ENCODE measurements around the gene PPP3CA. TPM values are rescaled to one million over a fixed set of nuclear protein-coding genes. Genes with fewer than 3 reads are reported as not detected.

Gene PPP3CA
- total RNA-seq, 1 donor from 2014 or later = 29.9 TPM

- Mint-ChIP-seq H3K4me1 (ENCODE audit: low read depth, unreplicated experiment) (no peaks in the 10 kb centered on the region), H3K36me3 (ENCODE audit: unreplicated experiment) (peaks cover 6% of the 10 kb centered on the region), H3K9me3 (ENCODE audit: unreplicated experiment) (peaks cover 6% of the 10 kb centered on the region), H3K27me3 (ENCODE audit: unreplicated experiment) (peaks cover 4% of the 10 kb centered on the region), H3K27ac (ENCODE audit: unreplicated experiment) (no peak overlapping the region), H3K4me3 (ENCODE audit: unreplicated experiment) (no peak overlapping the region)
- no peak for DNase-seq
- no peak for TF ChIP-seq CTCF (IDR thresholded peaks at IDR 0.05; ENCODE audit: partially characterized antibody, unreplicated experiment)
Measured at GRCh38 chr4:101128473-101128872, 218.9 kb downstream of the PPP3CA start.

DNA sequence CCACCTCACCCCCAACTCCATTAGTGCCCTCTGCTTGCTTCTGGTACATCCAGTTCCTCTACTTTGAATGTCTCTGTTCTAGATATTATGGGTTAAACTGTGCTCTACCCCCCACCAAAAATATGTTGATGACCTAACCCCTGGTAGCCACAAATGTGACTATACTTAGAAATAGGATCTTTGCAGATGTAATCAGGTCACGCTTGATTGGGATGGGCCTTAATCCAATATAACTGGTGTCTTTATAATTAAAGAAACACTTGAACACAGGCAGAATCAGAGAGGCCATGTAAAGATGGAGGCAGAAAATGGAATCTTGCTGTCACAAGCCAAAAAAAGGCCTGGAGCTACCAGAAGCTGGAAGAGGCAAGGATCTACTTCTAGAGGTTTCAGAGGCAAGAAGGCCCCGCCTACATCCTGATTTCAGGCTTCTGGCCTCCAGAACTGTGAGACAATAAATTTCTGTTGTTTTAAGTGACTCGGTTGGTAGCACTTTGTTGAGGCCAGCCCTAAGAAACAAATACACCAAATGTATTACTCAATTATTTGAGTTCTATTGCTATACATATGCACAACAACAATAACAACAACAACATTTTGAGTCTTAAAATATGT lies 220.0 kb downstream of the PPP3CA start:
- H3K9me3 Mint-ChIP-seq (ENCODE audit: unreplicated experiment) = peaks cover 1% of the 10 kb centered on the region
- no peak overlapping the region for H3K4me3 Mint-ChIP-seq (ENCODE audit: unreplicated experiment)
- H3K4me1 Mint-ChIP-seq (ENCODE audit: low read depth, unreplicated experiment) = no peaks in the 10 kb centered on the region
- DNase-seq = no peak
- H3K27me3 Mint-ChIP-seq (ENCODE audit: unreplicated experiment) = peaks cover 4% of the 10 kb centered on the region
- TF ChIP-seq CTCF (IDR thresholded peaks at IDR 0.05; ENCODE audit: partially characterized antibody, unreplicated experiment) = no peak
- H3K36me3 Mint-ChIP-seq (ENCODE audit: unreplicated experiment) = peaks cover 6% of the 10 kb centered on the region
- H3K27ac Mint-ChIP-seq (ENCODE audit: unreplicated experiment) = no peak overlapping the region

- H3K9me3 Mint-ChIP-seq (ENCODE audit: unreplicated experiment) = peaks cover 1% of the 10 kb centered on the region
- no peak overlapping the region for H3K27ac Mint-ChIP-seq (ENCODE audit: unreplicated experiment)
- H3K36me3 Mint-ChIP-seq (ENCODE audit: unreplicated experiment) = peaks cover 6% of the 10 kb centered on the region
- peaks cover 4% of the 10 kb centered on the region for H3K27me3 Mint-ChIP-seq (ENCODE audit: unreplicated experiment)
- no peak for TF ChIP-seq CTCF (IDR thresholded peaks at IDR 0.05; ENCODE audit: partially characterized antibody, unreplicated experiment)
- no peaks in the 10 kb centered on the region for H3K4me1 Mint-ChIP-seq (ENCODE audit: low read depth, unreplicated experiment)
- no peak overlapping the region for H3K4me3 Mint-ChIP-seq (ENCODE audit: unreplicated experiment)
- DNase-seq = no peak
Measured at GRCh38 chr4:101126059-101126458, 221.3 kb downstream of the PPP3CA start.

DNA sequence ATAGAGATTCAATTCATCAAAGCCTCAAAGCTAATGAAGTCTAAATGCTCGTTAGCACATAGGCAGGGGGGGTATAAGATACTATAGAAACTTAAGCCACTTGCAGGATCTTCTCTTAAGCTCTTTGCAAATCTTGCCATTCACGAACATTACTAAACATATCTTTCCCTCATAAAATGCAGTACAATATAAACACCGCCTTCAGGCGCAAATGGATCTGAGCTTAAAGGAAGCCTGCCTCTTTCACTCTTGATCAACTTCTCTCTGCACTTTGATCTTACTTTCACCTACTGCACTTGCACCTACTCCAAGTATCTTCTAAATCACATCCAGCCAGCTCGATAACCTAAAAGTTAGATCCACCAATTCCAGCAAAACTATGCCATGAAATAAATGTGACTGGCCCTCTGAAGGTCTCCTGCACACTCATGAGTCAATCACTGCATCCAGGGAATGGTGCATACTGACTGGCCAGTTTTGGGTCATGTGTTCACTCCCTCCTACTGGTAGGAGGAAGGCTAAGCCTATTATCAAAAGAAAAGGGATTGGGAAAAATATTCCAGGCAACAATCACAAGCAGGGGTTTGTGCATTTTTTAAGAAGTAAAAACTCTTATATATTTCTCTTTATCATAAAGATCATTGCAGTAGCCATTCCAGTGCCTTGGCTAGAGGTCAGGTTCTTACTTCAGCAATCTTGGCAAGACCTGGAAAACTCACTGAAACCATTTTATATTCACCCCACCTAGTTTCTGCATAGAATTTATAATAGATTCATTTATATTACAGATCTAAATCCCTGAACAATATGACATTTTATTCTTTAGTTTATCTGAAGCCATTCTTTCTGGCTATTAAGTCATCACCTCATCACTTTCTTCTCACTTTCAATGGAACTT lies 222.0 kb downstream of the PPP3CA start:
- Mint-ChIP-seq H3K4me1 (ENCODE audit: low read depth, unreplicated experiment) (no peaks in the 10 kb centered on the region), H3K4me3 (ENCODE audit: unreplicated experiment) (no peak overlapping the region), H3K27me3 (ENCODE audit: unreplicated experiment) (peaks cover 4% of the 10 kb centered on the region), H3K36me3 (ENCODE audit: unreplicated experiment) (peaks cover 4% of the 10 kb centered on the region), H3K9me3 (ENCODE audit: unreplicated experiment) (peaks cover 1% of the 10 kb centered on the region), H3K27ac (ENCODE audit: unreplicated experiment) (no peak overlapping the region)
- no peak for DNase-seq
- TF ChIP-seq CTCF (IDR thresholded peaks at IDR 0.05; ENCODE audit: partially characterized antibody, unreplicated experiment) = no peak

DNA sequence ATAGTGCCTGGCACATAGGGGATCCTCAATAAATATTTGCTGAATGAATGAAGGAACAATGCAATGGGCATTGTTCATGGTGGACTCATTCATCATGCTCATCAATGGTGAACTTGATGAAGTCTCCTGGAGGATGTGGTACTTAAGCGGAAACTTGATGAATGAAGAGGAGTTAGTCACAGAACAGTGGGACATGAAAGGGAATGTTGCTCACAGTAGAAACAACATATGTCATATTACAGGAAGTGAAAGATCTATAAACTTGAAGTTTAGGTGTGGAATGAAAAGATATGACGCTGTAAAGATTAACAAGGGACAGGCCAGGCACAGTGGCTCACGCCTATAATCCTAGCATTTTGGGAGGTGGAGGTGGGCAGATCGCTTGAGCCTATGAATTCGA lies 224.1 kb downstream of the PPP3CA start:
- TF ChIP-seq CTCF (IDR thresholded peaks at IDR 0.05; ENCODE audit: partially characterized antibody, unreplicated experiment) = no peak
- Mint-ChIP-seq H3K4me1 (ENCODE audit: low read depth, unreplicated experiment) (no peaks in the 10 kb centered on the region), H3K27me3 (ENCODE audit: unreplicated experiment) (no peaks in the 10 kb centered on the region), H3K9me3 (ENCODE audit: unreplicated experiment) (no peaks in the 10 kb centered on the region), H3K36me3 (ENCODE audit: unreplicated experiment) (no peaks in the 10 kb centered on the region), H3K4me3 (ENCODE audit: unreplicated experiment) (no peak overlapping the region), H3K27ac (ENCODE audit: unreplicated experiment) (no peak overlapping the region)
- no peak for DNase-seq

Data from glutamatergic neuron (in vitro differentiated cells).